HG03066 (cell line): ENCODE results near the gene DEDD.
"Not testable (repeated sequence)": the region's sequence is repeated elsewhere in the genome, so short reads cannot be mapped to it uniquely, and the experiment has no call there.

ENCODE experiments used
- ATAC-seq: cut with Tn5 transposase; IDR thresholded peaks from one replicate; pipeline ENCODE4 v1.9.1; 2021; ENCODE audit warnings: low read depth; ENCODE audit not compliant: unreplicated experiment

DEDD gene

DNA sequence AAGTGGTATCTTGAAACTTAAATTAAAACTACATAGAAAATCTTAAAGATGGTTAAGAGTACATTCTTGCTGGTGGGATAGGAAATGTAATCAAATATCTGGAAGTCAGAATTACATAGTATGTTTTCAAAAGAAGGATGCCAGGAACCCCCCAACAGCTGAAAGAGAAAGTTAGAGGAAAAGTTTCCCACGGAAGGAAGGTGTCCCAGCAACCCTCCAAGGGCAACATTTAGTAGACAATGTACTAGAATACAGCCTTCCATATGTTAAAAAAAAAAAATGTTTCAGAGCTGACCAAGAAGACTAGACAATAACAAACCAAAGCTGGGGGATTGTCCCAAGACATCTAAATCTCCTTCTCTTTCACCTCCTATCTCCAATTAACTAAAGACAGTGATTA is 2.2 kb downstream of the DEDD start:
- no peak for ATAC-seq

DNA sequence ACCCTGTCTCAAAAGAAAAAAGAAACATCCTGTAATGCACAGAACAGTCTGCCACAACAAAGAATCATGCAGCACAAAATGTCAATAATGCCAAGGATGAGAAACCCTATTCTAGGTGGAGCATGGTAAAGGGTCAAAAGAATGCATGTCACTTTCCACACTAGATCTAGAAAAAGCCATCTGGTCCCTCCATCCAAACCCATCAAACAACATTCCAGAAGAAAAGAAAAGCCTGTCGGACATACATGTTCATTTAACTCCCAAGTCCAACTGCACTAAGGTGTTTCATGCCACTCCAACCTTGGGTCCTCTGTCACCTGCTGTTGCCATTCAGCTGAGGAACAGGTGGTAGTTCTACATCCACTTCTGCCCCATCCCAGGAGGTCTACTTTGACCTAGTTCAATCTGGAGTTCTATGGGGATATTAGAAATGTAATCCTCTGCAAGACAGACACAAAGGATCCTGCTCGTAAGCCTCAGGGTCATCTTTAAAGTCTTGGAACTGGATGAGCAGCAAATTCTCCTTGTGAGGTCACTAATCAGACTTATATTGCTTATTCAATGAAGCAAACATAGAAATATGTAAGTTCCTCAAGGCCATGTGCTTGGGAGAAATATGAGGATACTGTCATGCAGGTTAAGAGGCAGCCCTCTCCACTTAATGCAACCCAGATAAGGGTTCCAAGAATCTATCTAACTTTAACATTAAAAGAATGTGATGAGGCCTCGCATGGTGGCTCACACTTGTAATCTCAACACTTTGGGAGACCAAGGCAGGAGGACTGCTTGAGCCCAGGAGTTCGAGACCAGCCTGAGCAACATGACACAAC is 3.7 kb downstream of the DEDD start:
- ATAC-seq: no peak

DNA sequence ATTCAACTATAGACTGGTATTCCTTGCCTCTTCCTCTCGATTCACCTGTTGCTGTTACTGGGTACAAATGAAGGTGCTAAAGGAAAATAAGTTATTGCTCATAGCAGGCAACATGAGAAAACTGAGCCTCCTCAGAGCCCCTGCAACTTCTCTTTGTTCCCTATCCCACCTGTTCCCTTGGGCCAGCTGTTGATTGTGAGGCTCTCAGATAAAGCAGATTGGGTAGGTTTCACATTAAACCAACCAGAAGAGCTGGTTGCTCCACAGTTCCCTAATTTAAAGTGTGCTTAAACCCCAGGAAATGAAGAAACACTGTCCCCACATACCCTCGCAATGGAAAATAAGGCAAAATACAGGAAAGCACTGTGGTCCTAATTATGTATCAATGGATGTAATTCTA is 4.8 kb downstream of the DEDD start:
- no peak for ATAC-seq

- ATAC-seq: no peak
Measured at GRCh38 chr1:161122967-161123366, 9.5 kb downstream of the DEDD start.

- no peak for ATAC-seq
Measured at GRCh38 chr1:161121834-161122233, 10.6 kb downstream of the DEDD start.

DNA sequence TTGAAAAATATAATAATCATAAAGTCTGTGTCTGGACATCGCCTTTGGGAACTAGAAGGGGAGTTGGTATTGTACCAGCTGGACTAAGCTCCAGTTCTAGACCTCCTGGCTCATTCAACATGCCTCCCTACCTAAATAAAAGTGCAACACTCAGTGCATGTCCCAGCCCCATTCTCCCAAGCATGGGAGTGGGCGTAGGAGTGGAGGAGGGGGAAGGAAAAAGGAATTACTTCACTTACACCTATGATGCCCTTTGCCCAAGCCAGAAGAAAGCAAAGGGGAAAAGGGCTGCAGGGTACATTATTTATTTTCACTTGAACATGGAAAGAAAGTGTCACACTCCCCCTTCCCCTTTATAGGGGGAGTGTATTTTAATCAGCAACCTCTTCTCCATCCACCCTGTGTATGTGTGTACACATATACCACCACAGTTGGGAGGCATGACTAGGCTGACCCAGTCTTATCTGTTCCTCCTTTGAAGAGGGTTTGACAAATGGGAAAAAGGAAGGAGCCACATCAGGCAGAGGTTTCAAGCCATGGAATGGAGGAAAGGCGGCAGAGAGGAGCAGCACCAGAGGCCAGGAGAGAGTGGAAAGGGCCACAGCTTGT is 11.3 kb downstream of the DEDD start:
- no peak for ATAC-seq

- ATAC-seq: peak; percentile 55
Measured at GRCh38 chr1:161119092-161119903, 13.2 kb downstream of the DEDD start.

DNA sequence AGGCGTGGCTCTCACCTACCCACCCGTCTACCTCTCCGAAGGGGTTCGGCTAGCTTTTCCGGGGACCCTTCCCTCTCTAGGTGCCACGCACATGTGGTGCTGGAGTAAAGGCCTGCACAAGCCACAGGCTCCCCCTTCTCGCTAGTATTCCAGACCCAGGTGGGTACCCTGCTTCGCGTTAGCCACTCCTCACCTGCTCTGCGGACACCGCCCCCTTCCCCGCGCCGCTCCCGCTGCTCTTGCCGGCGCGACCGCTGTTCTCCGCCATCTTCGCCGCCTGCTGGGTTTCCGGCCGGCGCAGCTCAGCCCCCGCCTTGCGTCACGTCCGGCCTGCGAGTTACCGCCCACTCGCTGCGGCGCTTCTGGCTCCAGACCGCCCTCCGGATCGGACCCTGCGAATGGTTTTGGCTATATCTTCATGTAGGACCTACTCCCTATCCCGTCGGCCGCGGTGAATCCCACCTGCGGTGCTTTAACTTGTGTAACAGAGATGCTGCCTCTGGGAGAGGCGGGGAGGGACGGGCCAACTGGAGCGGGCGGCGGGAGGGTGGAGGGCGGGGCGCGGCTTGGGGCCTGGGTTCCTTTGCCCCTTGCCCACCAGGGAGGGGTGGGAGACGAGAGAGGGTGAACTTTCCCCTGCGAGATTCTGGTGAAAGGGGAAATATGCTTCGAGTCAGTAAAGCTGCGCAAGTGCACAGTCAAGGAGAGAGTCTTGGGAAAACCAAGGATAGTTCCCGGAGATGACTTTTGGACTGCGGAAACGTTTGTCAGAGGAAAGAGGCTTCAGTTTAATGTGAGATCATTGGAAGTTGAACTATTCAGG is 14.5 kb downstream of the DEDD start, which contains the start of the genes NIT1 and PFDN2:
Gene NIT1, plus strand, starts transcription at position 347 of the 823 bp plus-strand sequence. Its CDS starts 72 bp downstream, at position 419.
Gene PFDN2, minus strand, starts transcription at position 279 of the 823 bp plus-strand sequence. Its CDS starts 11 bp downstream, at position 268.
- peak; percentile 57 for ATAC-seq

GRCh38 chr1:161115961-161116360 is 16.5 kb downstream of the DEDD start:
- not testable (repeated sequence) for ATAC-seq

GRCh38 chr1:161115132-161115711 is 17.2 kb downstream of the DEDD start:
- no peak for ATAC-seq

GRCh38 chr1:161114556-161114955 is 17.9 kb downstream of the DEDD start:
- no peak for ATAC-seq

DNA sequence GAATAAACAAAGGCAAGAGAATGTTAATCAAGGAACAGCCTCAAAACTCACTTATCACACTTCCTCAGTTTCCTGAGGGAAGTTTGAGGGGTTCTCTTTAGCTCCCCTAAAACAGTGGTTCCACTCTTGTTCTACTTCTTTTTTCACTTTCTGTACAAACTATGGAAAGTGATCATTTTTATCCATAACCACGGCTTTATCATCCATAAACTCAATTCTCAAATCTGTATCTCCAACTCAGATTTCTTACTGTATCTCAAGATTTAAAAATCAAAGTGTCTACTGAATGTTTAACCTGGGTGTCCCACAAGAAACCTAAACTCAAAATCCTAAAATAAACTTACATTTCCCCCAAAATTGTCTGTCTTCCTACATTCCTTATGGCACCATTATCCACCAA is 18.6 kb downstream of the DEDD start:
- ATAC-seq: no peak

DNA sequence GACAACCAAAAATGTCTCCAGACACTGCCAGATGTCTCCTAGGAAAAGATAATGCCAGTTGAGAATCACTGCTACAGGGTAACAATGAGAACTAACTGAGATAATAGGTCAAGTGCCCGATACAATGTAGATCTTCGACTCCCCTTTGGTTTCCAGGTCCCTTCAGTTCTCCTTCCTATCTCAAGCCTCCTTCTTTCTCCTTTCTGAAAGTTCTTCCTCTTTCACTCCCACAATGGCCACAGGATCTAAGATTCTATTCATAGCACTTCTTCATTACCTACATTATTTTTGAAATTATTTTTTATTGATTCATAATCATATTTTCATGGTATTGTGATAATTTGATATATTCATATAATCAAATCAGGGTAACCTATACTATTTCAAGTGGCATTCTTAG is 20.9 kb downstream of the DEDD start:
- ATAC-seq: no peak

DNA sequence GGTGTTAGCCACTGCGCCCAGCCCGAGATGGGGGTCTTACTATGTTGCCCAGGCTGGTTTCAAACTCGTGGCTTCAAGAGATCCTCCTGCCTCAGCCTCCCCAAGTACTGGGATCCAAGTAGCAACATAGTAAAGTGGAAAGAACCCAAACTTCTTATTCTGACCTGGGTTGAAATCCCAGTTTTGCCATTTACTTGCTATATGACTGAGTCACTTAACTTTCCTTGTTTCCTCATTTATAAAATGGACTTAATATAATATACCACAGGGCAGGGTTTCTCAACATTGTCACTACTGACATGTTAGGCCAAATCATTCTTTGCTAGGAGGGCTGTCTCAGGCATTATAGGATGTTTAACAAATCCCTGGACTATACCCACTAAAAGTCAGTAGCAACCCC is 21.4 kb downstream of the DEDD start:
- no peak for ATAC-seq

DNA sequence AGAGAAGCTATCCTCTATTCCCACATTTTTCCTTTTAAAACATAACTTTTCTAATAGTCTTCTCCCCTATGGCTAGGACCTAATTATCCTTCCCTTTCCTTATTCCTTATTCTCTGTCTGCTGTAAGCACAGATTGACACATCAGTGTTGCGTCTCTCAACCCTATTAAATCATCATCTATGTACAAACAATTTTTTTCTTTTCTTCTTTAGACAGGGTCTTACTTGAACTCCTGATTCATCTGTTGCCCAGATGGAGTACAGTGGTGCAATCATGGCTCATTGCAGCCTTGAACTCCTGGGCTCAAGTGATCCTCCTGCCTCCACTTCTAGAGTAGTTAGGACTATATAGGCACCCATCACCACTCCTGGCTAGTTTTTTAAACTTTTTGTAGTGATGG is 26.0 kb downstream of the DEDD start:
- ATAC-seq: no peak

DNA sequence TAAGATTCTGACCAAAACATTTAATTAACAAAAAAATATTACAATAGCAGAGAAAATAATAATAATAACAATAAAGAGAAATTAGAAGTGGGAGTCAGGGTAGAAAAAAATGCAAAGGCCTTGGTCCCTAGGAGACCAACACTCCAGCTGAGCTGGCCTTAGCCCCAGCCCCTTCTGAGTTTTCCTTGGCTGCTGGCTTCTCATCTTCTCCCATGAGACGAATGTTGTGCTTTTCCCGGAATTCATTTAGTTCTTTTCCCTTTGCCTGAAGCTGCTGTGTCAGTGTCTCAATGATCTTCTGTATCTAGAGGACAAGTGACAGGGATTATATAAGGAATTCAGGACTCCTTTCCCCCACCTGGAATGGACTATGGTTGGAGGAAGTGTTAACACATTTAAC is 31.9 kb downstream of the DEDD start:
- ATAC-seq: no peak

GRCh38 chr1:161099090-161099802 is 33.2 kb downstream of the DEDD start:
- no peak for ATAC-seq

GRCh38 chr1:161098210-161099068 is 34.0 kb downstream of the DEDD start, which contains the start of gene KLHDC9:
Gene KLHDC9, plus strand, starts transcription at chr1:161098361. Its CDS starts 175 bp downstream, at chr1:161098536.
- peak; percentile 76 for ATAC-seq
